GM04503 (cell line): ENCODE results near the gene BCDIN3D.
"Not testable (repeated sequence)": the region's sequence is repeated elsewhere in the genome, so short reads cannot be mapped to it uniquely, and the experiment has no call there.

ENCODE experiments used
- DNase-seq: peaks from one replicate; pipeline ENCODE4 v3.0.0-alpha.2; 2012; ENCODE audit warnings: low read depth

The BCDIN3D gene, protein sequence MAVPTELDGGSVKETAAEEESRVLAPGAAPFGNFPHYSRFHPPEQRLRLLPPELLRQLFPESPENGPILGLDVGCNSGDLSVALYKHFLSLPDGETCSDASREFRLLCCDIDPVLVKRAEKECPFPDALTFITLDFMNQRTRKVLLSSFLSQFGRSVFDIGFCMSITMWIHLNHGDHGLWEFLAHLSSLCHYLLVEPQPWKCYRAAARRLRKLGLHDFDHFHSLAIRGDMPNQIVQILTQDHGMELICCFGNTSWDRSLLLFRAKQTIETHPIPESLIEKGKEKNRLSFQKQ

DNA sequence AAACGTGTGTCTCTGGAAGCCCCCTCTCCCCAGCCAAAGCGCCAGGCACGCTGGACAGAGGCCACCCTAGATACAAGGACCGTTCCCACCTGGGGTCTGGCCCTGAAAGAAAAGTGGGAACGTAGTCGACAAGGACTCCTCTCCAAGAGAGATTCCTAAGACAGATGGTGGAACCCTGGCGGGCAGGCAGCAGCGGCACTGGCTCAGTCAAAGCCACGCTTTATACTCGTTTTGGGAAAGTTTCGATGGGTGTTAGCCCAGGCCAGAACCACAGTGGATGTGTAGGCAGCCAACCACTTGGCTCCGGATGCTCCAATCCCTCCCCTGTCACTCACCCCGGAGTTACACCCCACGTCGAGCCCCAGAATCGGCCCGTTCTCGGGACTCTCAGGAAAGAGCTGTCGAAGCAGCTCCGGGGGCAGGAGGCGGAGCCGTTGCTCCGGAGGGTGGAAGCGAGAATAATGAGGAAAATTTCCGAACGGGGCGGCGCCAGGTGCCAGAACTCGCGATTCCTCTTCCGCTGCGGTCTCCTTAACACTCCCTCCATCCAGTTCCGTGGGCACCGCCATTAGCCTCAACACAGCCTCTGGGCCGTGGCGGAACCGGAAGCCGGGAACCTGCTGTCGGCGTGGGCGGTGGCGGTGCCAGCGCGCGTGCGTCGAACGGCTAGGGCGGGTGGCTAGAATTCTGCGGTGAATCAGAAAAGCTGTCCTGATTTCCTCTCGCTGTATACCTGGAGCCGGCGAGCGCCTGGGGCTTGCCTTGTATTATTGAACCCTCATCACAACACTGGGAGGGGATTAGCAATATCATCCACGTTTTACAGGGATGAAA lies at the start of gene BCDIN3D:
TSS of gene BCDIN3D (minus strand) at position 588 of the 834 bp plus-strand sequence. CDS start at position 569, 19 bp downstream.
- DNase-seq = peak; percentile 61

DNA sequence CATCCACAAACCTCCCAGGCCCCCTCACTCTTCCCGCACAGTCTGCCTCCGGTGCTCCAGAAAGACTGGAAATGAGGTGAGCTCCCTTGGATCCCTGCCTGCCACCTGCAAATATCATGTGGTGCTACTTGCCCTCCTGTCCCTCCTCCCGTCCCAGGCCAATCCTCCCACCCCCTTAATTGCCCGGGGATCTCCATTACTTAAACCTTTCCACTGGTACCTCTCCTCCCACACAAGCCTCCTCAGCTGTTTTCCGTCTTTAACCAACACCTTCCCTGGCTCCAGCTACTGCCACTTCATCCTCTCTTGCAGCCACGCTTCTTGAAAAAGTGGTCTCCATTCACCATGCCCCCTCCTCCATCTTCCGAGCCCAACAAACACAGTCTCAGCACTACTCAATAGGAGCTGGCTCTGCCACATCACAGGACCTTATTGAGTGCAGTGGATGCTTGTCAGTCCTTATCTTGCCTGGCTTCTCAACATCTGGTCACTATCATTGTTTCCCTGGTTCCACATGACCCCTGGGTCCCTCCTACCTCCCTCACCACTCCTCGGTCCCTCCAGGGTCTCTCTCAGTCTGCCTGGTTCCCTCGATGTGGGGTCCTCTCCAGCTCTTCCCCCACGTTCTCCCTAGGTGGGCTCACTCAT lies 49.3 kb upstream of the BCDIN3D start:
- no peak for DNase-seq

- DNase-seq = no peak
Measured at GRCh38 chr12:49891476-49891875, 48.6 kb upstream of the BCDIN3D start.

- no peak for DNase-seq
Measured at GRCh38 chr12:49891012-49891411, 48.1 kb upstream of the BCDIN3D start.

GRCh38 chr12:49890096-49890461 lies 47.2 kb upstream of the BCDIN3D start:
- no peak for DNase-seq

DNA sequence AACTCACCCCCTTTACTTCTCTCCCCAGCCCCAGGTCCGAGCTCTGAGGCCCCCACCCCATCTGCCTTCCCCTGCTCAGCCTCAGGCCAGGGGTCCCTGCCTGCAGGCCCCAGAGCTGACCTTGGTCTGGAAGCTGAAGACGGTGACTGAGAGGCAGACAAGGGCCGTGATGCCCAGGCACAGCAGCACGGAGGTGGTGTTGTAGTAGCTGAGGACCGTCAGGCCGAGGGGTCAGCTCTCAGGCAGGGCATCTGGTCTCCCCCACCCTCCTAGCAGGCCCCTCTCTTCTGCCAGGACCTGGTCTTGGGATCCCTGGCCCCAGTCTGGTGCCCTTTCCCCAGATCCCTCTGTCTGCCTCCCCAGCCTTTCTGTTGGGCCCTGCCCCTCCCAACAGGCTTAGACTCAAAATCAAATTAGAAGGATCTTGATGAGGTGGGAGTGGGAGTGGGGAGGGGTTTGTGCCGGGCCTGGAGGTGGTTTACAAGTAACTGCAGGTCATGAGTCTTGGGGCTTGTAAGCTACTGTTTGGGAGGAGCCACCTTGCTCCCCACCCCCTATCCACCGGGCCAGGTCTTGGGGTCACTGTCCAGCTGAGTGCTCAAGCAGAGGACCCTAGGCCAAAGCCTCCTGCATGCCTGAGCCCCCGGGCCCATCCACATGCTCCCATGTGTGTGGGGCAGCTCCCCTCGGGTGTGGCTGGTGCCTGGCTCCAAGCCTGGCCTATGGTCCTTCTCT lies 46.6 kb upstream of the BCDIN3D start:
- DNase-seq = no peak

- DNase-seq = no peak
Measured at GRCh38 chr12:49888461-49889151, 45.7 kb upstream of the BCDIN3D start.

DNA sequence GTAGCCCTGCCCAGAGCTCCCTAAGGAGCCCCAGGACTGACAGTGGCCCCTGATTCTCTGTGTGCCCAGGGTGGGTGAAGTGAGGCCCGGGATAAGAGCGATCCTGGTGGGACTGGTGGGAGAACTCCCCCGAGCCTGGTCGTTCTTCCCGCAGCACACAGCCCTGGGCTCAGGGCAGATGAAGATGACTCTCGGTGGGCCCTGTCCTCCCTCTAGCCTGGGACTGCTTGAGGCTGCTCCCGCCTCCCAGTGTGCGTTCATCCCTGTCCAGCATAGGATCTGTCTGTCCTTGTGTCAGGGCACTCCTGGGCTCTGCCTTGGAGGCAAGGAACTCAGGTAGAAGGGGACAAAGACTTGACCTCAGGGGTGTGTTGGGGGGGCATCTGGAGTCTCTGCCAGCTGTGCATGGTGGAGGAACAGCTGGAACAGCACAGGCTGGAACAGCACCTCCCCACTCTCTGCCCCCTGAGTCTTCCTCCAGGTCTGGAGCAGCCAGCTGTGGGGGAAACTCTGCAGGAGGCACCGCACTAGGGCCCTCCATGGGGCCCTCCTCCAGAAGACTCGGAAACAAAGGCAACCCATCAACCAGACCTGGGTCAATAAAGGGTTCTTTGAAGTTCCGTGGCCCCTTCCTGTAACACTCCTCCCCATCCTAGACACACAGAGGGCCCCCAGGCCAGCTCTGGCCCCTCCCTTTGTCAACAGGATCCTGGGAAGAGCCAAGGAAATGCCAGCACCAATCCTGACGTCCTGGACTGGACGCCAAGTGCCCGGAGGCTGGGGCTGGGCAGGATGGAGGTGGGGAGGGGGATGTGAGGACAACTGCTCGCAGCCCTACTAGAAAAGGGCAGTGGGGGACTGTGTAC lies 44.9 kb upstream of the BCDIN3D start:
- no peak for DNase-seq

GRCh38 chr12:49887091-49887490 lies 44.2 kb upstream of the BCDIN3D start:
- DNase-seq = no peak

GRCh38 chr12:49885663-49886461 lies 43.0 kb upstream of the BCDIN3D start:
- no peak for DNase-seq

DNA sequence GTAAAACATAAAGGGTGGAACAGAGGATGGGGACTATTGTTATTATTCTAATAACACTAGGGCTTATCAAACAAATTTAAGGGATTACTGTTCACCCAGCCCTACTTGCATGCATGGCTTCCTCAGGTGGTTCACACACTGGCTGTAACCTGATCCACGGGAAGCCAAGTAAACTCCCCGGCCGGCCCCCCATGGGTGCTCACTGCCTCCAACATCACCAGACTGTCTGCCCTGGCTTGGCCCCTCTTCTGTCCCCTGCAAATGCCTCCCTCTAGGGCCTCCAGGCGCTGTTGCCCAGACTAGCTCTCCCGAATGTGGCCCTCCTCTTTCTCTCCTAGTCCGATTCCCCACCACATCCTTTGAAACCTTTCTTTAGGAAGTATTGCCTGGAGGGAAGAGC lies 42.2 kb upstream of the BCDIN3D start:
- no peak for DNase-seq

DNA sequence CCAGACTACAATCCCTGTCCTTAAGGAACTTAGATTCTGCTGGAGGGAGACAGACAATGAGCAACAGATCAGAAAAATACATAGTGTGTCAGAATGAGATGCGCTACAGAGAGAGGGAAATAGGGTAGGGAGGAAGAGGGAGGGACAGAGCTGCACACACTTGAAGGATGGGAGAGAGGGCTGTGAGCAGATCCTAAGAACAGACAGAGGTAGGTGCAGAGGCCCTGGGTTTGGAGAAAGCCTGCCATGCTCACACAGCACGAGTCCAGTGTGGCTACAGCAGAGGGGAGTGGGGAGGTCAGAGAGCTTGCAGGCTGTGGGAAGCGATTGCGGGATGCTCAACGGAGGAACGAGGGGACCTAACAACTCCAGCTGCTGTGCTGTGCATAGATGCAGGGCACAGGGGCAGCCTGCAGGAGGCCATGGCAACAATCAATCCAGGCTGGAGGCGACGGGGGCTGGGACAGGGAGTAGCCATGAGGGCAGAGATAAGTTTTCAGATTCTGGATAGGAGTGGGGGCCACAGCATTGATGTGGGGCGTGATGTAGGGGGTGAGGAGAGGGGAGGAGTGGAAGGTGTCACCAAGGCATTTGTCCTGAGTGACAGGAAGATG lies 40.1 kb upstream of the BCDIN3D start:
- DNase-seq = no peak

DNA sequence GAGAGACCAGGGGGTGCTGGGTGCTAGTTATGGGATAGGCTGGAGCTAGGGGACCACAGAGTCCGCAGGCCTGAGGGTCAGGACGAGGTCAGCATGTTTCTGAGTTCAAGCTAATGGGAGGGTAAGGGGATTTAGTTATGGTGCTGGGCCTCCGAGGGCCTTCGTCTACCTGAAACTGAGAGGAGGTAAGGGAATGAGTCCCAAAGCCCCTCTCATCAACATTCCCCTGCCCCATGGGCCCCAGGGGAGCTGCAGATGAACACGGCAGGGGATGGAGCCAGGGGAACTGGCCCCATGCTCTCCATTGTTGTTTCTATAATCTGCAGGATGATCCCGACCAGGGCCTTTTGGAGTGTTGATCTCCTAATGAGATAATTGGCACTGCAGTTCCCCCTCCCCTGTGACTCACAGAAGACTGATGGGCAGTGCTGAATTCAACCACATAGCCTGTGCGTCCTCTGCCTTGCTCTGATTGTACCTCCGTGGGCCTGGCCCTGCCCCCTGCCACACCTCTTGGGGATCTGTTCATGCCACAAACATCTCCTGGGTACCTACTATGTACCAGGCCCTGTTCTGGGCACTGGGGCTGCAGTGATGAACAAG lies 39.4 kb upstream of the BCDIN3D start:
- DNase-seq = no peak

- no peak for DNase-seq
Measured at GRCh38 chr12:49881415-49882247, 38.7 kb upstream of the BCDIN3D start.

GRCh38 chr12:49880756-49881414 lies 38.0 kb upstream of the BCDIN3D start:
- no peak for DNase-seq

DNA sequence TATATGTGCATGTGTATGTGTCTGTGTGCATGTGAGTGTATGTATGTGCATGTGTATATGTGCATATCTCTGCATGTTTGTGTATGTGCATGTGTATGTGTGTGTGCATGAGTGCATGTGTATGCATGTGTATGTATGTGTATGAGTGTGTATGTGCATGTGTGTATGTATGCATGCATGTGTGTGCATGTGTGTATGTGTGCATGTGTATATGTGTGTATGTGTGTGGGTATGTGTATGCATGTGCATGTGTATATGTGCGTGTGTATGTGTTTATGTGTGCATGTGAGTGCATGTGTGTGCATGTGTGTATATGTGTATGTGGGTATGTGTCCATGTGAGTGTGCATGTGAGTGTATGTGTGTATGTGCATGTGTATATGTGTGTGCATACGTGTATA lies 36.2 kb upstream of the BCDIN3D start:
- not testable (repeated sequence) for DNase-seq

GRCh38 chr12:49878021-49878420 lies 35.1 kb upstream of the BCDIN3D start:
- DNase-seq = no peak
